Activated naive CD8-positive, alpha-beta T cell (primary cell): ENCODE measurements around the gene DNAJB13.

Experiments used
- H3K27ac Mint-ChIP-seq: one replicate; pipeline ENCODE4 v1.8.0; 2021; ENCODE audit warnings: mixed read lengths
- H3K27me3 Mint-ChIP-seq: one replicate; pipeline ENCODE4 v1.8.0; 2021; ENCODE audit warnings: mixed read lengths
- H3K36me3 Mint-ChIP-seq: one replicate; pipeline ENCODE4 v1.8.0; 2021; ENCODE audit warnings: mixed read lengths
- H3K4me1 Mint-ChIP-seq: one replicate; pipeline ENCODE4 v1.8.0; 2021; ENCODE audit warnings: low read depth, mixed read lengths
- H3K4me3 Mint-ChIP-seq: one replicate; pipeline ENCODE4 v1.8.0; 2021; ENCODE audit warnings: mild to moderate bottlenecking, mixed read lengths
- H3K9me3 Mint-ChIP-seq: one replicate; pipeline ENCODE4 v1.8.0; 2021; ENCODE audit warnings: low read depth, mixed read lengths

The DNAJB13 gene

GRCh38 chr11:73942010-73942409 lies 8.8 kb upstream of the DNAJB13 start:
- peaks cover 5% of the 10 kb centered on the region for H3K9me3 Mint-ChIP-seq
- H3K27me3 Mint-ChIP-seq = no peaks in the 10 kb centered on the region
- peaks cover 12% of the 10 kb centered on the region for H3K36me3 Mint-ChIP-seq
- H3K4me3 Mint-ChIP-seq = no peak overlapping the region
- no peak overlapping the region for H3K27ac Mint-ChIP-seq
- H3K4me1 Mint-ChIP-seq = no peaks in the 10 kb centered on the region

- Mint-ChIP-seq H3K4me1 (no peaks in the 10 kb centered on the region), H3K9me3 (no peaks in the 10 kb centered on the region), H3K27ac (no peak overlapping the region), H3K4me3 (no peak overlapping the region), H3K27me3 (no peaks in the 10 kb centered on the region), H3K36me3 (peaks cover 9% of the 10 kb centered on the region)
Observed at GRCh38 chr11:73944085-73944484, 6.7 kb upstream of the DNAJB13 start.

GRCh38 chr11:73944901-73945300 lies 5.9 kb upstream of the DNAJB13 start:
- Mint-ChIP-seq H3K4me3 (no peak overlapping the region), H3K27ac (no peak overlapping the region), H3K4me1 (no peaks in the 10 kb centered on the region), H3K9me3 (no peaks in the 10 kb centered on the region), H3K36me3 (peaks cover 9% of the 10 kb centered on the region), H3K27me3 (no peaks in the 10 kb centered on the region)

GRCh38 chr11:73945396-73945795 lies 5.4 kb upstream of the DNAJB13 start:
- H3K9me3 Mint-ChIP-seq = no peaks in the 10 kb centered on the region
- H3K4me1 Mint-ChIP-seq = no peaks in the 10 kb centered on the region
- peaks cover 9% of the 10 kb centered on the region for H3K36me3 Mint-ChIP-seq
- H3K4me3 Mint-ChIP-seq = no peak overlapping the region
- no peaks in the 10 kb centered on the region for H3K27me3 Mint-ChIP-seq
- H3K27ac Mint-ChIP-seq = no peak overlapping the region

- Mint-ChIP-seq H3K27me3 (no peaks in the 10 kb centered on the region), H3K4me3 (no peak overlapping the region), H3K36me3 (peaks cover 2% of the 10 kb centered on the region), H3K4me1 (no peaks in the 10 kb centered on the region), H3K9me3 (no peaks in the 10 kb centered on the region), H3K27ac (no peak overlapping the region)
Observed at GRCh38 chr11:73946798-73947458, 3.9 kb upstream of the DNAJB13 start.

GRCh38 chr11:73949246-73949645 lies 1.6 kb upstream of the DNAJB13 start:
- no peak overlapping the region for H3K4me3 Mint-ChIP-seq
- H3K27ac Mint-ChIP-seq = no peak overlapping the region
- no peaks in the 10 kb centered on the region for H3K27me3 Mint-ChIP-seq
- H3K36me3 Mint-ChIP-seq = peaks cover 2% of the 10 kb centered on the region
- no peaks in the 10 kb centered on the region for H3K4me1 Mint-ChIP-seq
- H3K9me3 Mint-ChIP-seq = no peaks in the 10 kb centered on the region

GRCh38 chr11:73949912-73950311 lies 914 bp upstream of the DNAJB13 start:
- H3K4me1 Mint-ChIP-seq = no peaks in the 10 kb centered on the region
- H3K4me3 Mint-ChIP-seq = no peak overlapping the region
- H3K36me3 Mint-ChIP-seq = peaks cover 2% of the 10 kb centered on the region

GRCh38 chr11:73951797-73952196 lies 971 bp downstream of the DNAJB13 start:
- no peak overlapping the region for H3K27ac Mint-ChIP-seq
- H3K9me3 Mint-ChIP-seq = no peaks in the 10 kb centered on the region
- H3K4me3 Mint-ChIP-seq = no peak overlapping the region
- peaks cover 2% of the 10 kb centered on the region for H3K4me1 Mint-ChIP-seq
- peaks cover 6% of the 10 kb centered on the region for H3K27me3 Mint-ChIP-seq
- peaks cover 2% of the 10 kb centered on the region for H3K36me3 Mint-ChIP-seq

More at GRCh38 chr11:73949912-73950311, 914 bp upstream of the DNAJB13 start:
- no peaks in the 10 kb centered on the region for H3K27me3 Mint-ChIP-seq
- no peaks in the 10 kb centered on the region for H3K9me3 Mint-ChIP-seq
- no peak overlapping the region for H3K27ac Mint-ChIP-seq

- peaks cover 4% of the 10 kb centered on the region for H3K4me1 Mint-ChIP-seq
- H3K36me3 Mint-ChIP-seq = no peaks in the 10 kb centered on the region
- no peaks in the 10 kb centered on the region for H3K9me3 Mint-ChIP-seq
- peak overlapping the region; percentile 20 for H3K4me3 Mint-ChIP-seq
- no peak overlapping the region for H3K27ac Mint-ChIP-seq
- H3K27me3 Mint-ChIP-seq = peaks cover 6% of the 10 kb centered on the region
Observed at GRCh38 chr11:73956876-73957653, 6.2 kb downstream of the DNAJB13 start.

GRCh38 chr11:73957654-73958361 lies 7.0 kb downstream of the DNAJB13 start:
- Mint-ChIP-seq H3K9me3 (no peaks in the 10 kb centered on the region), H3K36me3 (no peaks in the 10 kb centered on the region), H3K27me3 (peaks cover 6% of the 10 kb centered on the region), H3K4me3 (peak overlapping the region; percentile 20), H3K4me1 (peaks cover 4% of the 10 kb centered on the region), H3K27ac (no peak overlapping the region)

GRCh38 chr11:73958521-73959141 lies 7.8 kb downstream of the DNAJB13 start:
- no peak overlapping the region for H3K4me3 Mint-ChIP-seq
- no peak overlapping the region for H3K27ac Mint-ChIP-seq
- no peaks in the 10 kb centered on the region for H3K36me3 Mint-ChIP-seq

GRCh38 chr11:73961321-73961720 lies 10.5 kb downstream of the DNAJB13 start:
- Mint-ChIP-seq H3K27ac (no peak overlapping the region), H3K4me1 (peaks cover 22% of the 10 kb centered on the region), H3K27me3 (peaks cover 3% of the 10 kb centered on the region), H3K9me3 (no peaks in the 10 kb centered on the region), H3K36me3 (no peaks in the 10 kb centered on the region), H3K4me3 (no peak overlapping the region)

More at GRCh38 chr11:73958521-73959141, 7.8 kb downstream of the DNAJB13 start:
- Mint-ChIP-seq H3K9me3 (no peaks in the 10 kb centered on the region), H3K27me3 (peaks cover 6% of the 10 kb centered on the region), H3K4me1 (peaks cover 4% of the 10 kb centered on the region)

- H3K4me1 Mint-ChIP-seq = peaks cover 23% of the 10 kb centered on the region
- no peak overlapping the region for H3K27ac Mint-ChIP-seq
- no peaks in the 10 kb centered on the region for H3K36me3 Mint-ChIP-seq
- no peak overlapping the region for H3K4me3 Mint-ChIP-seq
- H3K27me3 Mint-ChIP-seq = no peaks in the 10 kb centered on the region
- H3K9me3 Mint-ChIP-seq = no peaks in the 10 kb centered on the region
Observed at GRCh38 chr11:73962101-73962705, 11.4 kb downstream of the DNAJB13 start.

GRCh38 chr11:73963861-73964260 lies 13.0 kb downstream of the DNAJB13 start:
- H3K27ac Mint-ChIP-seq = no peak overlapping the region
- H3K36me3 Mint-ChIP-seq = no peaks in the 10 kb centered on the region

More at GRCh38 chr11:73963861-73964260, 13.0 kb downstream of the DNAJB13 start:
- Mint-ChIP-seq H3K9me3 (no peaks in the 10 kb centered on the region), H3K4me1 (peaks cover 37% of the 10 kb centered on the region), H3K27me3 (no peaks in the 10 kb centered on the region), H3K4me3 (no peak overlapping the region)
